ENCODE measurements around the gene EEF1A2. TPM values are rescaled to one million over a fixed set of nuclear protein-coding genes. Genes with fewer than 3 reads are reported as not detected.

Gene EEF1A2
- total RNA-seq, 2 donors from 2014 or later: 21.0 to 23.1 TPM

GRCh38 chr20:63469019-63469712, 29.7 kb downstream of the EEF1A2 start:
- TF ChIP-seq POLR2A (IDR thresholded peaks at IDR 0.05) (no peak), CTCF (IDR thresholded peaks at IDR 0.05) (no peak)
- H3K4me1 ChIP-seq: peaks cover 7% of the 10 kb centered on the region
- ATAC-seq (no peak), DNase-seq (no peak)
- intact Hi-C loops (cut with DNase I): no loop called here
- H3K4me3 ChIP-seq: no peak overlapping the region
- peaks cover 0 to 18% of the 10 kb centered on the region in 2 donors for H3K27me3 ChIP-seq
- no peaks in the 10 kb centered on the region for H3K9me3 ChIP-seq
- H3K27ac ChIP-seq: no peak overlapping the region
- no peaks in the 10 kb centered on the region for H3K36me3 ChIP-seq (replicated peaks in 1 of 2; ENCODE audit: insufficient read depth in 1 of 2, low read depth in 2 of 2)
- 0 to 55% methylated on average over 1 to 18 of the region's 22 CpGs for WGBS, 2 donors

GRCh38 chr20:63468421-63468820, 30.5 kb downstream of the EEF1A2 start:
- Histone ChIP-seq H3K27me3 (peaks cover 0 to 20% of the 10 kb centered on the region in 2 donors), H3K27ac (no peak overlapping the region), H3K4me1 (peaks cover 7% of the 10 kb centered on the region), H3K4me3 (no peak overlapping the region), H3K9me3 (no peaks in the 10 kb centered on the region), H3K36me3 (replicated peaks in 1 of 2; ENCODE audit: insufficient read depth in 1 of 2, low read depth in 2 of 2) (no peaks in the 10 kb centered on the region)
- DNase-seq: no peak
- 63% methylated on average over 12 of the region's 12 CpGs; no CpG with 5 or more reads in 1 of the 2 donors for WGBS, 2 donors
- ATAC-seq: no peak
- intact Hi-C loops (cut with DNase I): no loop called here
- TF ChIP-seq POLR2A (IDR thresholded peaks at IDR 0.05) (no peak), CTCF (IDR thresholded peaks at IDR 0.05) (no peak)

- 50 to 51% methylated on average over 13 to 19 of the region's 19 CpGs for WGBS, 2 donors
- H3K4me1 ChIP-seq: peaks cover 7% of the 10 kb centered on the region
- no peaks in the 10 kb centered on the region for H3K36me3 ChIP-seq (replicated peaks in 1 of 2; ENCODE audit: insufficient read depth in 1 of 2, low read depth in 2 of 2)
- H3K4me3 ChIP-seq: no peak overlapping the region
- H3K27ac ChIP-seq: no peak overlapping the region
- ATAC-seq: no peak
- intact Hi-C loops (cut with DNase I): no loop called here
- no peaks in the 10 kb centered on the region for H3K9me3 ChIP-seq
- peaks cover 0 to 18% of the 10 kb centered on the region in 2 donors for H3K27me3 ChIP-seq
- TF ChIP-seq CTCF (IDR thresholded peaks at IDR 0.05): no peak
- TF ChIP-seq POLR2A (IDR thresholded peaks at IDR 0.05): no peak
- DNase-seq: no peak
These were observed 31.4 kb downstream of the EEF1A2 start for GRCh38 chr20:63467294-63468083.

GRCh38 chr20:63466861-63467260, 32.0 kb downstream of the EEF1A2 start:
- WGBS, 2 donors: 60 to 68% methylated on average over 7 to 17 of the region's 17 CpGs
- DNase-seq: no peak
- Histone ChIP-seq H3K4me1 (peaks cover 3% of the 10 kb centered on the region), H3K27me3 (peaks cover 0 to 13% of the 10 kb centered on the region in 2 donors), H3K4me3 (no peak overlapping the region), H3K36me3 (replicated peaks in 1 of 2; ENCODE audit: insufficient read depth in 1 of 2, low read depth in 2 of 2) (no peaks in the 10 kb centered on the region), H3K27ac (no peak overlapping the region), H3K9me3 (no peaks in the 10 kb centered on the region)
- intact Hi-C loops (cut with DNase I): no loop called here
- no peak for ATAC-seq
- TF ChIP-seq CTCF (IDR thresholded peaks at IDR 0.05) (no peak), POLR2A (IDR thresholded peaks at IDR 0.05) (no peak)
